Calu3 (cell line): ENCODE measurements around the gene SIDT2. TPM values are rescaled to one million over a fixed set of nuclear protein-coding genes. Genes with fewer than 3 reads are reported as not detected.
"Not testable (repeated sequence)": the region's sequence is repeated elsewhere in the genome, so short reads cannot be mapped to it uniquely, and the experiment has no call there.

Source experiments
- BruUV-seq: library from RNA; stranded (reverse); fragments of 400-500 nt; replicated peaks from 2 replicates; lab custom pipeline; 2021; lab: Mats Ljungman, UMichigan
- CTCF ChIA-PET: fragments of 300-600 bp; sonication (Branson Sonifier 250); formaldehyde crosslinking; loops from one replicate; lab custom pipeline; 2022; ENCODE audit warnings: antibody characterized with exemption; lab: Charles Lee
- DNase-seq: peaks from one replicate; pipeline ENCODE4 v3.0.0; 2022
- H3K27ac Mint-ChIP-seq: one replicate; pipeline ENCODE4 v1.8.0; 2022; ENCODE audit warnings: mixed read lengths; ENCODE audit not compliant: unreplicated experiment
- H3K27me3 Mint-ChIP-seq: one replicate; pipeline ENCODE4 v1.8.0; 2022; ENCODE audit warnings: mixed read lengths; ENCODE audit not compliant: unreplicated experiment
- H3K36me3 Mint-ChIP-seq: one replicate; pipeline ENCODE4 v1.8.0; 2022; ENCODE audit warnings: mild to moderate bottlenecking, moderate library complexity, mixed read lengths; ENCODE audit not compliant: insufficient read depth, unreplicated experiment
- H3K4me1 Mint-ChIP-seq: one replicate; pipeline ENCODE4 v1.8.0; 2022; ENCODE audit warnings: mild to moderate bottlenecking, low read depth, mixed read lengths; ENCODE audit not compliant: unreplicated experiment
- H3K4me3 Mint-ChIP-seq: one replicate; pipeline ENCODE4 v1.8.0; 2022; ENCODE audit warnings: mild to moderate bottlenecking, low read depth, moderate library complexity, mixed read lengths; ENCODE audit not compliant: unreplicated experiment
- H3K9me3 Mint-ChIP-seq: one replicate; pipeline ENCODE4 v1.8.0; 2022; ENCODE audit warnings: low read depth, mixed read lengths; ENCODE audit not compliant: unreplicated experiment
- CTCF ChIP-seq: fragments of 200-600 bp; IDR thresholded peaks from one replicate; pipeline ENCODE4 v1.8.0; 2022; ENCODE audit warnings: antibody characterized with exemption; ENCODE audit not compliant: unreplicated experiment
- intact Hi-C: fragments of 100-400 bp; cut with micrococcal nuclease; formaldehyde crosslinking; loops from one replicate; pipeline ENCODE4 v1.10.0; 2022; ENCODE audit not compliant: unreplicated experiment
- total RNA-seq: library from RNA; stranded (reverse); gene quantifications from 2 replicates; pipeline ENCODE4 v1.2.3, GENCODE V29; 2022

The SIDT2 gene
- total RNA-seq, 1 experiment from 2014 or later: 15.4 TPM

DNA sequence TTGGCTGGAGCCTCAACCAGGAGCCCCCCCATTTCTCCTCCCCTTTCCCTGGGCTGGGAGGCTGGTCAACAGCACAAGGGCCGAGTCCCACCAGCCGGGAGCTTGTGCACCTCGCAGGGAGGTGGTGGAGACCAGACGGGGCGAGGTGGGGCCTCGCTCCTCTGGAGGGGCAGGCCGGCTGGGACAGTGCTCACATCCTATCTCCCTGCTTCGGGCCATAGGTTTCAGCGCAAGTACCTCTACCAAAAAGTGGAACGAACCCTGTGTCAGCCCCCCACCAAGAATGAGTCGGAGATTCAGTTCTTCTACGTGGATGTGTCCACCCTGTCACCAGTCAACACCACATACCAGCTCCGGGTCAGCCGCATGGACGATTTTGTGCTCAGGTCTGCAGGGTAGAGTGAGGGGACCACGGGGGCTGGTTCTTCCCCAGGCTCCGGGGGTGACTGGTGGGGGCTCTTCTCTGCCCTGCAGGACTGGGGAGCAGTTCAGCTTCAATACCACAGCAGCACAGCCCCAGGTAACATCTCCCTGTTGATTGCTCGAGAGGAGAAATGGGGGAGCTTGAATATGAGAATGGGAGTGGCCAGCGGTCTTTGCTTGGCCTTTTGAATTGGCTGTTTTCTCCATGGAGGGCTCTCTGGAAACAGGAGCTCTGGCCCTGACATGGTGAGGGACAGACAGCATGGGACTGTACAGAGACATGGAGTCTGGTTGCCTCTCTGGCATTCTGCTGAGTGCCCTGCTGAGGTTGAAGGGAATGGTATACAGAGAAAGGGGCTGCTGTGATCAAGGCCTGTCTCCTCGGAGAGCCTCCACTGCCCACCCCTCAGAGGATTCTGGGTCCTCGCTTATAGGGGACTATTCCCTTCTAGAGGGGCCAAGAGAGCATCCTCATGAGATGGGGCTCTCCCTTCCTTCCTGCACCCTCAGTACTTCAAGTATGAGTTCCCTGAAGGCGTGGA, 3.3 kb downstream of the SIDT2 start:
- intact Hi-C loops: no loop called here

GRCh38 chr11:117182551-117182935, 4.0 kb downstream of the SIDT2 start:
- Mint-ChIP-seq H3K36me3 (peaks cover 18% of the 10 kb centered on the region), H3K27ac (no peak overlapping the region), H3K27me3 (no peaks in the 10 kb centered on the region), H3K9me3 (no peaks in the 10 kb centered on the region), H3K4me3 (no peak overlapping the region), H3K4me1 (peaks cover 7% of the 10 kb centered on the region)
- intact Hi-C loops: no loop called here
- BruUV-seq: no TSS peak
- TF ChIP-seq CTCF: no peak
- CTCF ChIA-PET: no interaction called here
- no peak for DNase-seq

More for the DNA sequence above, 3.3 kb downstream of the SIDT2 start:
- Mint-ChIP-seq H3K4me3 (no peak overlapping the region), H3K27ac (no peak overlapping the region), H3K4me1 (peaks cover 7% of the 10 kb centered on the region), H3K9me3 (no peaks in the 10 kb centered on the region), H3K27me3 (no peaks in the 10 kb centered on the region), H3K36me3 (peaks cover 18% of the 10 kb centered on the region)
- CTCF ChIA-PET: no interaction called here
- TF ChIP-seq CTCF: no peak
- BruUV-seq: no TSS peak
- no peak for DNase-seq

DNA sequence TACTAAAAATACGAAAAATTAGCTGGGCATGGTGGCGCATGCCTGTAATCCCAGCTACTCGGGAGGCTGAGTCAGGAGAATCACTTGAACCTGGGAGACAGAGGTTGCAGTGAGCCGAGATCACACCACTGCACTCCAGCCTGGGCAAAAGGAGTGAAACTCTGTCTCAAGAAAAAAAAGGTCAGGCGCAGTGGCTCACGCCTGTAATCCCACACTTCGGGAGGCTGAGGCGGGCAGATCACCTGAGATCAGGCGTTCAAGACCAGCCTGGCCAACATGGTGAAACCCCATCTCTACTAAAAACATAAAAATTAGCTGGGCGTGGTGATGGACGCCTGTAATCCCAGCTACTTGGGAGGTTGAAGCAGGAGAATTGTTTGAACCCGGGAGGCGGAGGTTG, 4.6 kb downstream of the SIDT2 start:
- BruUV-seq, CTCF ChIA-PET, H3K9me3 Mint-ChIP-seq, H3K4me3 Mint-ChIP-seq, H3K27me3 Mint-ChIP-seq, DNase-seq, intact Hi-C loops, H3K4me1 Mint-ChIP-seq, H3K27ac Mint-ChIP-seq: not testable (repeated sequence)
- peaks cover 16% of the 10 kb centered on the region for H3K36me3 Mint-ChIP-seq

DNA sequence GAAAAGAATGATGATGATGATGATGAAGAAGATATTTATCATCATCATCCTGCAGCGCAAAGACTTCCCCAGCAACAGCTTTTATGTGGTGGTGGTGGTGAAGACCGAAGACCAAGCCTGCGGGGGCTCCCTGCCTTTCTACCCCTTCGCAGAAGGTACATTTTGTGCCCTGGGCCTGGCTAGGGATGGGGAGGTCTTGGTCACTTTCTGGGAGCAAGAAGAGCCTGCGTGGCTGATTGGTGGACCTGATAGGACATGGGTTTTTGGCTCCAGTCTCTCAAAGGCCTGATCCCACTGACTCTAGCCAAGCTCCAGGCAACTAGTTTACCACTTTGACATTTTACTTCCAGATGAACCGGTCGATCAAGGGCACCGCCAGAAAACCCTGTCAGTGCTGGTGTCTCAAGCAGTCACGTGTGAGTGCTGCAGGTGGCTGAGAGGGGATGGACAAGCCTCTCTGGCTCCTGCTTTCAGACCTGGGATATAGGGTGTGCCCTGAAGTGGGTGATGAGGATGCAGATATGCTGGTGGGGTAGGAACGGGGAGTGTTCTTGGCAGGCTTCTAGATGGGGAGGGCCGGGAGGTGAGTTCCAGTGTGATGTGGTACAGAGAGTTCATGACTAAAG, 5.3 kb downstream of the SIDT2 start:
- no TSS peak for BruUV-seq
- Mint-ChIP-seq H3K27ac (no peak overlapping the region), H3K4me3 (no peak overlapping the region), H3K36me3 (peaks cover 9% of the 10 kb centered on the region), H3K4me1 (no peaks in the 10 kb centered on the region), H3K27me3 (no peaks in the 10 kb centered on the region), H3K9me3 (no peaks in the 10 kb centered on the region)
- no peak for DNase-seq
- intact Hi-C loops: no loop called here
- CTCF ChIA-PET: no interaction called here
- TF ChIP-seq CTCF: no peak
